GM12891 (cell line): ENCODE data around the gene TEC.

Source experiments
- POLR2A ChIP-seq: IDR thresholded peaks from 2 replicates; pipeline ENCODE4 v1.6.1; 2011; ENCODE audit warnings: low read depth, low read length, control low read depth
- POLR2AphosphoS5 ChIP-seq: IDR thresholded peaks from 2 replicates; pipeline ENCODE4 v1.6.1; 2011; ENCODE audit warnings: low read depth, low read length, control low read depth

- TF ChIP-seq POLR2AphosphoS5 (no peak), POLR2A (no peak)
Observed at GRCh38 chr4:48270523-48270897, 872 bp upstream of the TEC start.
